Heart right ventricle (tissue), 16 donors: Measurements from ENCODE around the gene GADL1. TPM values are rescaled to one million over a fixed set of nuclear protein-coding genes. Genes with fewer than 3 reads are reported as not detected.

Experiments
- ATAC-seq, 8 donors: fragments of 200-7000 bp; cut with Tn5 transposase; one replicate each; pipeline ENCODE4 v1.9.1; 2020; ENCODE audit warnings: mild to moderate bottlenecking in 8 of 8, moderate library complexity in 8 of 8, moderate number of reproducible peaks in 1 of 8
- DNase-seq, 2 donors: peaks; one replicate each; pipeline ENCODE4 v3.0.0-alpha.2; 2020
- H3K27ac ChIP-seq, 10 donors: fragments of 200-600 bp; sonication (generic) in 2 of 10; one replicate each; pipeline versions ENCODE4 v1.5.0 to v1.8.0; 2020 to 2022; ENCODE audit warnings: mild to moderate bottlenecking in 3 of 10
- H3K27me3 ChIP-seq, 7 donors: fragments of 200-600 bp; one replicate each; pipeline ENCODE4 v1.8.0; 2021 to 2022; ENCODE audit warnings: mild to moderate bottlenecking in 2 of 7
- H3K36me3 ChIP-seq, 9 donors: fragments of 200-600 bp; sonication (generic) in 1 of 9; one replicate each; pipeline versions ENCODE4 v1.5.0 to v1.8.0; 2020 to 2022; ENCODE audit warnings: mild to moderate bottlenecking in 2 of 9
- H3K4me1 ChIP-seq, 9 donors: fragments of 200-600 bp; sonication (generic) in 1 of 9; one replicate each; pipeline versions ENCODE4 v1.5.0 to v1.8.0; 2020 to 2022; ENCODE audit warnings: mild to moderate bottlenecking in 4 of 9
- H3K4me3 ChIP-seq, 10 donors: fragments of 200-600 bp; sonication (generic) in 2 of 10; one replicate each; pipeline versions ENCODE4 v1.5.0 to v1.8.0; 2020 to 2022; ENCODE audit warnings: mild to moderate bottlenecking in 7 of 10, moderate library complexity in 2 of 10
- H3K9me3 ChIP-seq, 11 donors: fragments of 200-600 bp in 10 of 11; sonication (generic) in 2 of 11; one replicate each; pipeline versions ENCODE4 v1.5.0 to v1.8.0; 2013 to 2022; ENCODE audit warnings: mild to moderate bottlenecking in 2 of 11, control low read depth in 1 of 11, moderate library complexity in 1 of 11
- CTCF ChIP-seq, 9 donors: fragments of 200-600 bp; sonication (generic) in 2 of 9; IDR thresholded peaks; one replicate each; pipeline versions ENCODE4 v1.5.0 to v1.8.0; 2021 to 2022; ENCODE audit warnings: antibody characterized with exemption in 9 of 9, mild to moderate bottlenecking in 5 of 9, moderate library complexity in 1 of 9
- WGBS, 2 donors: extraction: QIAGEN DNeasy Blood & Tissue Kit; methylation state at CpG; one replicate each; pipeline ENCODE4 v1.1.7; 2013; ENCODE audit warnings: inconsistent platforms in 1 of 2; 5-methylcytosine and 5-hydroxymethylcytosine counted together
- intact Hi-C, 10 donors: fragments of 100-400 bp; cut with DNase I; formaldehyde crosslinking; loops; one replicate each; pipeline versions ENCODE4 v1.11.1 to v1.14.2; 2022
- polyA plus RNA-seq, 2 donors: library from polyadenylated mRNA; stranded (reverse); fragments of 200-250 nt; gene quantifications; one replicate each; pipeline ENCODE4 v1.2.3, GENCODE V29; 2013
- total RNA-seq, 10 donors: library from RNA; stranded (reverse); fragmentation: NEBNext Ultra II Directional in 3 of 10; extraction: Animal tissue kit (Norgen Biotek cat#: 25700) in 3 of 10; gene quantifications; one replicate each; pipeline versions ENCODE4 v1.2.1 to v1.2.4, GENCODE V29; 2021 to 2023
- donor health status: Arrhythmogenic right ventricular cardiomyopathy.
- donor health status: ischemic (EF 13 %, LVEDD 7.1; RV severe dilation, severe dysfunction).
- donor health status: healthy with polysubstance abuse.
- donor health status: DM: no; HTN: yes; CAD: no.
- donor health status: DM: no; HTN: no; CAD: no.
- donor health status: ischemic (EF 25% LVEDD 6.9; RV normal size, moderate dysfunction).
- donor health status: ischemic (EF 25% LVEDD 5.7; RV mildly dilated, moderate dysfunction).
- donor health status: healthy.
- donor health status: DM: yes; HTN: yes; CAD: no.
- donor health status: Ischemic cardiomyopathy.
- donor health status: ischemic (EF 35%, LVEDD 5.7; RV mildly dilated, moderate dysfunction).
- donor health status: nonischemic (EF 11% LVEDD 7.7; RV severe dilation, severe dysfunction).
- donor health status: DM: yes; HTN: yes; CAD: no.
- donor health status: PGD.
- donor health status: ischemic (EF 29% LVEDD 5.4; RV normal size, mild dysfunction).
- donor health status: nonischemic (EF 23%, LVEDD 6.1; RV moderate dilation, normal function).

GADL1 gene
- total and polyA plus RNA-seq, 12 donors, result 0.12 to 1.6 (median 0.40) TPM; not detected in 4

- 4% methylated on average over 3 of the region's 3 CpGs for WGBS, 2 donors
- TF ChIP-seq CTCF (IDR thresholded peaks at IDR 0.05), result no peak
- Histone ChIP-seq H3K27ac (peak overlapping the region in 6 of 10 donors; percentile 42 to 68 (median 54)), H3K27me3 (no peaks in the 10 kb centered on the region), H3K9me3 (no peaks in the 10 kb centered on the region), H3K36me3 (peaks cover 0 to 98% (median 6%) of the 10 kb centered on the region in 9 donors), H3K4me1 (peaks cover 3 to 65% (median 39%) of the 10 kb centered on the region in 9 donors), H3K4me3 (no peak overlapping the region)
- intact Hi-C loops, result loop anchor here in 9 of 10 donors (5.0 to 10.0 kb wide), 11 partner anchors 182 to 652 kb away; no protein-coding TSS in a partner anchor
- peak; percentile 21 to 29 for DNase-seq
- peak; percentile 51 to 89 (median 73) for ATAC-seq
Observed at GRCh38 chr3:30696403-30696819, 198.1 kb downstream of the GADL1 start.

- Histone ChIP-seq H3K27ac (peak overlapping the region in 2 of 10 donors; percentile 58 to 61), H3K9me3 (no peaks in the 10 kb centered on the region), H3K36me3 (peaks cover 0 to 98% (median 6%) of the 10 kb centered on the region in 9 donors), H3K27me3 (no peaks in the 10 kb centered on the region), H3K4me3 (no peak overlapping the region), H3K4me1 (peaks cover 3 to 75% (median 49%) of the 10 kb centered on the region in 9 donors)
- no peak for DNase-seq
- ATAC-seq, result no peak
- 88 to 96% methylated on average over 6 of the region's 6 CpGs for WGBS, 2 donors
- TF ChIP-seq CTCF (IDR thresholded peaks at IDR 0.05), result no peak
- intact Hi-C loops, result loop anchor here in 9 of 10 donors (2.0 to 10.0 kb wide), 12 partner anchors 181 to 651 kb away; no protein-coding TSS in a partner anchor
Observed at GRCh38 chr3:30695302-30696061, 199.0 kb downstream of the GADL1 start.

GRCh38 chr3:30694668-30695067, 199.8 kb downstream of the GADL1 start:
- Histone ChIP-seq H3K4me1 (peaks cover 3 to 83% (median 57%) of the 10 kb centered on the region in 9 donors), H3K4me3 (no peak overlapping the region), H3K36me3 (peaks cover 0 to 98% (median 6%) of the 10 kb centered on the region in 9 donors), H3K27me3 (no peaks in the 10 kb centered on the region), H3K27ac (peak overlapping the region in 1 of 10 donors; percentile 61), H3K9me3 (no peaks in the 10 kb centered on the region)
- ATAC-seq, result no peak
- DNase-seq, result no peak
- intact Hi-C loops, result loop anchor here (2.0 to 10.0 kb wide), 17 partner anchors 87 to 650 kb away; partner anchors contain the start of gene TGFBR2 (in 2 of the 10)
- WGBS, 2 donors, result 76 to 88% methylated on average over 3 of the region's 3 CpGs
- no peak for TF ChIP-seq CTCF (IDR thresholded peaks at IDR 0.05)

- H3K36me3 ChIP-seq, result peaks cover 0 to 98% (median 6%) of the 10 kb centered on the region in 9 donors
- TF ChIP-seq CTCF (IDR thresholded peaks at IDR 0.05), result no peak
- no peak overlapping the region for H3K4me3 ChIP-seq
- DNase-seq (no peak), ATAC-seq (no peak)
- H3K27me3 ChIP-seq, result no peaks in the 10 kb centered on the region
- H3K9me3 ChIP-seq, result no peaks in the 10 kb centered on the region
- WGBS, 2 donors, result 67 to 74% methylated on average over 3 of the region's 3 CpGs
- H3K27ac ChIP-seq, result peak overlapping the region in 1 of 10 donors; percentile 61
- intact Hi-C loops, result loop anchor here (2.0 to 10.0 kb wide), 17 partner anchors 87 to 649 kb away; partner anchors contain the start of gene TGFBR2 (in 2 of the 10)
- H3K4me1 ChIP-seq, result peaks cover 8 to 88% (median 62%) of the 10 kb centered on the region in 9 donors
Observed at GRCh38 chr3:30694148-30694547, 200.3 kb downstream of the GADL1 start.
